ENCODE results near the gene TATDN3. TPM values are rescaled to one million over a fixed set of nuclear protein-coding genes. Genes with fewer than 3 reads are reported as not detected.

TATDN3 gene
- total and polyA plus RNA-seq, 9 of the 15 experiments (the other 6 are each of a cell fraction or from before 2014, with no cell fraction given), result 18.3 to 79.9 (median 28.2) TPM

GRCh38 chr1:212791676-212792395, at the start of gene TATDN3, which contains the start of gene NSL1 (continued):
- TF ChIP-seq ZNF609 (CRISPR knock-in tag; IDR thresholded peaks at IDR 0.05; ENCODE audit: borderline replicate concordance), result no peak; the same call in 1 of the 2 replicates
- no peak for TF ChIP-seq THRAP3 (IDR thresholded peaks at IDR 0.05; ENCODE audit: borderline replicate concordance)
- TF ChIP-seq ZNF316 (IDR thresholded peaks at IDR 0.05), result no peak
- TF ChIP-seq MEF2D (tag; conservative IDR thresholded peaks at IDR 0.05; ENCODE audit: low read depth), result 0 out of 2 replicates have a peak, but pooled peaks have one; percentile 54
- TF ChIP-seq IRF2 (CRISPR knock-in tag; IDR thresholded peaks at IDR 0.05), result no peak
- no peak for TF ChIP-seq ZFP30 (CRISPR knock-in tag; IDR thresholded peaks at IDR 0.05; ENCODE audit: borderline replicate concordance)
- peak; percentile 66 to 87 for TF ChIP-seq FOXK2 (conservative IDR thresholded peaks at IDR 0.05 in 1 of 2, IDR thresholded peaks at IDR 0.05 in 1 of 2; ENCODE audit: low read depth in 2 of 2)
- TF ChIP-seq BRD9 (IDR thresholded peaks at IDR 0.05; ENCODE audit: low read depth, partially characterized antibody), result peak; percentile 79
- TF ChIP-seq HDGF (IDR thresholded peaks at IDR 0.05), result no peak
- TF ChIP-seq ZNF507 (tag; conservative IDR thresholded peaks at IDR 0.05), result no peak
- TF ChIP-seq NBN (IDR thresholded peaks at IDR 0.05; ENCODE audit: low read depth), result peak; percentile 74
- TF ChIP-seq CXXC5 (CRISPR knock-in tag; IDR thresholded peaks at IDR 0.05), result peak; percentile 96
- peak; percentile 54 for TF ChIP-seq MAFK (IDR thresholded peaks at IDR 0.05; ENCODE audit: low read length)
- no peak for TF ChIP-seq SMARCA5 (IDR thresholded peaks at IDR 0.05)
- peak; percentile 96 for TF ChIP-seq TAF7 (tag; IDR thresholded peaks at IDR 0.05)
- TF ChIP-seq ZBTB5 (IDR thresholded peaks at IDR 0.05), result no peak
- TF ChIP-seq ZNF212 (CRISPR knock-in tag; IDR thresholded peaks at IDR 0.05), result peak; percentile 78; the same call in 1 of the 2 replicates
- peak in 1 of 2 experiments; percentile 94; a peak in 1 of 3 replicates for TF ChIP-seq CBX3 (IDR thresholded peaks at IDR 0.05; ENCODE audit: borderline replicate concordance in 1 of 2, low read length in 2 of 2)
- no peak for TF ChIP-seq ZNF253 (CRISPR knock-in tag; conservative IDR thresholded peaks at IDR 0.05)
- TF ChIP-seq TRIM25 (IDR thresholded peaks at IDR 0.05; ENCODE audit: borderline replicate concordance), result 0 out of 2 replicates have a peak, but pooled peaks have one; percentile 6
- TF ChIP-seq DACH1 (IDR thresholded peaks at IDR 0.05; ENCODE audit: partially characterized antibody), result no peak
- 0 out of 2 replicates have a peak, but pooled peaks have one; percentile 75 for TF ChIP-seq HDAC8 (tag; IDR thresholded peaks at IDR 0.05)
